Esophagus muscularis mucosa (tissue), 4 donors: Measurements from ENCODE around the gene RALGAPA1. TPM values are rescaled to one million over a fixed set of nuclear protein-coding genes. Genes with fewer than 3 reads are reported as not detected.
A peak's percentile ranks its signal among the peaks of the same experiment; 100 is the strongest.

ENCODE experiments used
- DNase-seq: peaks from one replicate; pipeline ENCODE4 v3.0.0-alpha.2; 2017; ENCODE audit errors: extremely low spot score
- H3K27ac ChIP-seq, 4 donors: fragments of 200-600 bp; sonication (generic); replicated peaks in 1 of 4; 1 replicate in 3 of 4; 2 replicates in 1 of 4; pipeline ENCODE4 v1.5.1; 2016 to 2019; ENCODE audit warnings: mild to moderate bottlenecking in 1 of 4
- H3K27me3 ChIP-seq, 4 donors: fragments of 200-600 bp; sonication (generic); one replicate each; pipeline versions ENCODE4 v1.5.1 to v1.6.0; 2016 to 2019
- H3K36me3 ChIP-seq, 4 donors: fragments of 200-600 bp; sonication (generic); one replicate each; pipeline ENCODE4 v1.5.1; 2016 to 2019
- H3K4me1 ChIP-seq, 4 donors: fragments of 200-600 bp; sonication (generic); one replicate each; pipeline ENCODE4 v1.5.1; 2016 to 2019
- H3K4me3 ChIP-seq, 4 donors: fragments of 200-600 bp; sonication (generic); 1 replicate in 2 of 4; 2 replicates in 2 of 4; pipeline ENCODE4 v1.5.1; 2016 to 2019; ENCODE audit warnings: mild to moderate bottlenecking in 4 of 4, moderate library complexity in 1 of 4
- H3K9me3 ChIP-seq, 4 donors: fragments of 200-600 bp; sonication (generic); 1 replicate in 3 of 4; 2 replicates in 1 of 4; pipeline ENCODE4 v1.5.1; 2016 to 2019
- CTCF ChIP-seq, 3 experiments: fragments of 200-600 bp in 2 of 3; fragments of 450-650 bp in 1 of 3; sonication (generic) in 2 of 3; IDR thresholded peaks; one replicate each; pipeline ENCODE4 v1.5.1; 2017 to 2019; ENCODE audit warnings: antibody characterized with exemption in 3 of 3, mild to moderate bottlenecking in 2 of 3, moderate library complexity in 1 of 3
- EP300 ChIP-seq: sonication (generic); formaldehyde crosslinking; IDR thresholded peaks from one replicate; pipeline ENCODE4 v1.6.1; 2017; ENCODE audit warnings: antibody characterized with exemption
- POLR2A ChIP-seq: fragments of 450-650 bp; IDR thresholded peaks from one replicate; pipeline ENCODE4 v1.6.1; 2017; ENCODE audit warnings: antibody characterized with exemption, moderate library complexity, mild to moderate bottlenecking, low read depth
- POLR2AphosphoS5 ChIP-seq, 2 donors: sonication (generic); formaldehyde crosslinking; IDR thresholded peaks; one replicate each; pipeline ENCODE4 v1.6.1; 2017; ENCODE audit warnings: antibody characterized with exemption in 2 of 2
- WGBS: methylation state at CpG from one replicate; pipeline ENCODE4 v1.1.5; 2018; 5-methylcytosine and 5-hydroxymethylcytosine counted together
- intact Hi-C: fragments of 100-400 bp; cut with DNase I; formaldehyde crosslinking; loops from one replicate; pipeline ENCODE4 v1.15.1; 2023
- total RNA-seq, 4 donors: library from RNA; depleted of rRNA; stranded (reverse); fragments of >200 nt; gene quantifications; one replicate each; pipeline versions ENCODE4 v1.1.0 to v1.2.1, GENCODE V29; 2016

RALGAPA1 gene
- total RNA-seq, 4 donors from 2014 or later: 48.2 to 77.7 (median 52.1) TPM

GRCh38 chr14:35819591-35820540, 10.8 kb upstream of the RALGAPA1 start:
- Histone ChIP-seq H3K4me1 (peaks cover 0 to 3% (median 0%) of the 10 kb centered on the region in 4 donors), H3K27ac (no peak overlapping the region), H3K4me3 (no peak overlapping the region), H3K27me3 (no peaks in the 10 kb centered on the region), H3K9me3 (no peaks in the 10 kb centered on the region), H3K36me3 (no peaks in the 10 kb centered on the region)
- TF ChIP-seq CTCF (IDR thresholded peaks at IDR 0.05) (no peak), POLR2A (no peak), POLR2AphosphoS5 (IDR thresholded peaks at IDR 0.05) (no peak)
- WGBS: 93% methylated on average over 21 of the region's 32 CpGs
- DNase-seq: no peak
- intact Hi-C loops: loop anchor here (10.0 kb wide), 1 partner anchor 75 kb away; no protein-coding TSS in a partner anchor

GRCh38 chr14:35818346-35819115, 9.4 kb upstream of the RALGAPA1 start:
- Histone ChIP-seq H3K36me3 (no peaks in the 10 kb centered on the region), H3K4me3 (no peak overlapping the region), H3K9me3 (no peaks in the 10 kb centered on the region), H3K4me1 (no peaks in the 10 kb centered on the region), H3K27me3 (no peaks in the 10 kb centered on the region), H3K27ac (no peak overlapping the region)
- no peak for TF ChIP-seq POLR2A
- TF ChIP-seq CTCF (IDR thresholded peaks at IDR 0.05): peak; percentile 51 to 64 (median 54)
- 76% methylated on average over 13 of the region's 13 CpGs for WGBS
- no peak for DNase-seq
- intact Hi-C loops: loop anchor here (10.0 kb wide), 1 partner anchor 74 kb away; no protein-coding TSS in a partner anchor

- Histone ChIP-seq H3K9me3 (no peaks in the 10 kb centered on the region), H3K4me1 (peaks cover 0 to 1% (median 0%) of the 10 kb centered on the region in 4 donors), H3K4me3 (no peak overlapping the region), H3K27me3 (no peaks in the 10 kb centered on the region), H3K27ac (no peak overlapping the region), H3K36me3 (no peaks in the 10 kb centered on the region)
- intact Hi-C loops: loop anchor here (10.0 kb wide), 1 partner anchor 70 kb away; no protein-coding TSS in a partner anchor
- TF ChIP-seq CTCF (IDR thresholded peaks at IDR 0.05): peak; percentile 44 to 72 (median 54)
- no peak for TF ChIP-seq EP300
- WGBS: 34% methylated on average over 3 of the region's 3 CpGs
- DNase-seq: no peak
These were observed 5.4 kb upstream of the RALGAPA1 start for GRCh38 chr14:35814371-35815005.

DNA sequence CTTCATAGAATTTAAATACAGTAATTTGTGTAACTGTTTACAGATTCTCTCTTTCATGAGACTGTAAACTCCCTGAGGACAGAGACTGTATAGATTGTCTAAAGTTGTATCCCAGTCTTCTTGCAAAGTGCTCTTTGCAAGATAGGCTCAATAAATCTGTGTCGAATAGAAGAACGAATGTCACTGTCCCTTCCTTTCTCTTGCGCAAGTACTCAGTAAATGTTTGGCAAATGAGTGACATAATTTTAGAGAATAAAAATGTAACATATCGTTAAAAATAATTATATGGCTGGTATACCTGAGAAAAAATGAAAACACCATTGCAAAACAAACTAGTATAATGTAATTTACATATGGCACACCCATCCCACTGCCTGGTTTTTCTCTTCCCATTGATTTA, 1.9 kb upstream of the RALGAPA1 start:
- 92% methylated on average over 4 of the region's 4 CpGs for WGBS
- Histone ChIP-seq H3K36me3 (no peaks in the 10 kb centered on the region), H3K27ac (no peak overlapping the region), H3K4me3 (no peak overlapping the region), H3K27me3 (no peaks in the 10 kb centered on the region), H3K9me3 (no peaks in the 10 kb centered on the region), H3K4me1 (peaks cover 17 to 22% (median 22%) of the 10 kb centered on the region in 4 donors)
- no peak for DNase-seq
- TF ChIP-seq POLR2AphosphoS5 (IDR thresholded peaks at IDR 0.05) (no peak), POLR2A (no peak), EP300 (no peak), CTCF (IDR thresholded peaks at IDR 0.05) (no peak)
- intact Hi-C loops: loop anchor here (10.0 kb wide), 1 partner anchor 66 kb away; no protein-coding TSS in a partner anchor
